Suppressor macrophage treated with lipopolysaccharide for 4 hours (primary cell): ENCODE measurements around the gene CARNS1.

ENCODE experiments used
- DNase-seq: peaks from one replicate; pipeline ENCODE4 v3.0.0-alpha.2; 2020

The CARNS1 gene

GRCh38 chr11:67468759-67469507 is 53.5 kb downstream of the CARNS1 start, which contains the start of gene TMEM134:
TSS of gene TMEM134 (minus strand) at chr11:67469251. CDS start at chr11:67469192, 59 bp downstream.
- peak; percentile 97 for DNase-seq

GRCh38 chr11:67469508-67469811 is 54.0 kb downstream of the CARNS1 start:
- DNase-seq = no peak

- DNase-seq = no peak
Observed at GRCh38 chr11:67470337-67471002, 55.0 kb downstream of the CARNS1 start.

GRCh38 chr11:67472882-67473281 is 57.4 kb downstream of the CARNS1 start:
- no peak for DNase-seq
